ENCODE data around the gene CD82.

CD82 gene

GRCh38 chr11:44522294-44522693, 43.2 kb upstream of the CD82 start:
- no peak overlapping the region for H3K27ac ChIP-seq

GRCh38 chr11:44524346-44524745, 41.1 kb upstream of the CD82 start:
- H3K27ac ChIP-seq: no peak overlapping the region
- TF ChIP-seq ZFX (IDR thresholded peaks at IDR 0.05; ENCODE audit: borderline replicate concordance): no peak

More at GRCh38 chr11:44522294-44522693, 43.2 kb upstream of the CD82 start:
- TF ChIP-seq CTCF (IDR thresholded peaks at IDR 0.05) (no peak), ZFX (IDR thresholded peaks at IDR 0.05; ENCODE audit: borderline replicate concordance) (no peak)

- TF ChIP-seq ZFX (IDR thresholded peaks at IDR 0.05; ENCODE audit: borderline replicate concordance) (no peak), CTCF (IDR thresholded peaks at IDR 0.05) (no peak)
- no peak overlapping the region for H3K27ac ChIP-seq
These were observed 40.7 kb upstream of the CD82 start for GRCh38 chr11:44524751-44525201.

GRCh38 chr11:44525473-44526252, 39.8 kb upstream of the CD82 start:
- TF ChIP-seq ZFX (IDR thresholded peaks at IDR 0.05; ENCODE audit: borderline replicate concordance) (no peak), CTCF (IDR thresholded peaks at IDR 0.05) (no peak)

GRCh38 chr11:44526438-44526837, 39.0 kb upstream of the CD82 start:
- H3K27ac ChIP-seq: no peak overlapping the region
- no peak for TF ChIP-seq CTCF (IDR thresholded peaks at IDR 0.05)
- no peak for TF ChIP-seq ZFX (IDR thresholded peaks at IDR 0.05; ENCODE audit: borderline replicate concordance)

More at GRCh38 chr11:44525473-44526252, 39.8 kb upstream of the CD82 start:
- no peak overlapping the region for H3K27ac ChIP-seq

- TF ChIP-seq ZFX (IDR thresholded peaks at IDR 0.05; ENCODE audit: borderline replicate concordance) (no peak), CTCF (IDR thresholded peaks at IDR 0.05) (no peak)
- H3K27ac ChIP-seq: no peak overlapping the region
These were observed 38.0 kb upstream of the CD82 start for GRCh38 chr11:44527476-44527875.

GRCh38 chr11:44528103-44528502, 37.4 kb upstream of the CD82 start:
- no peak overlapping the region for H3K27ac ChIP-seq
- no peak for TF ChIP-seq CTCF (IDR thresholded peaks at IDR 0.05)
- TF ChIP-seq ZFX (IDR thresholded peaks at IDR 0.05; ENCODE audit: borderline replicate concordance): no peak
